HG03025 (cell line): ENCODE data around the gene CHI3L2.

Source experiments
- ATAC-seq: cut with Tn5 transposase; IDR thresholded peaks from one replicate; pipeline ENCODE4 v1.9.1; 2021; ENCODE audit warnings: mild to moderate bottlenecking, moderate library complexity; ENCODE audit not compliant: unreplicated experiment, low FRiP score

CHI3L2 gene, protein sequence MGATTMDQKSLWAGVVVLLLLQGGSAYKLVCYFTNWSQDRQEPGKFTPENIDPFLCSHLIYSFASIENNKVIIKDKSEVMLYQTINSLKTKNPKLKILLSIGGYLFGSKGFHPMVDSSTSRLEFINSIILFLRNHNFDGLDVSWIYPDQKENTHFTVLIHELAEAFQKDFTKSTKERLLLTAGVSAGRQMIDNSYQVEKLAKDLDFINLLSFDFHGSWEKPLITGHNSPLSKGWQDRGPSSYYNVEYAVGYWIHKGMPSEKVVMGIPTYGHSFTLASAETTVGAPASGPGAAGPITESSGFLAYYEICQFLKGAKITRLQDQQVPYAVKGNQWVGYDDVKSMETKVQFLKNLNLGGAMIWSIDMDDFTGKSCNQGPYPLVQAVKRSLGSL

GRCh38 chr1:111227434-111227833, at the start of gene CHI3L2:
CHI3L2 (plus strand) TSS chr1:111227713; CDS start chr1:111227730, 17 bp downstream.
- no peak for ATAC-seq

DNA sequence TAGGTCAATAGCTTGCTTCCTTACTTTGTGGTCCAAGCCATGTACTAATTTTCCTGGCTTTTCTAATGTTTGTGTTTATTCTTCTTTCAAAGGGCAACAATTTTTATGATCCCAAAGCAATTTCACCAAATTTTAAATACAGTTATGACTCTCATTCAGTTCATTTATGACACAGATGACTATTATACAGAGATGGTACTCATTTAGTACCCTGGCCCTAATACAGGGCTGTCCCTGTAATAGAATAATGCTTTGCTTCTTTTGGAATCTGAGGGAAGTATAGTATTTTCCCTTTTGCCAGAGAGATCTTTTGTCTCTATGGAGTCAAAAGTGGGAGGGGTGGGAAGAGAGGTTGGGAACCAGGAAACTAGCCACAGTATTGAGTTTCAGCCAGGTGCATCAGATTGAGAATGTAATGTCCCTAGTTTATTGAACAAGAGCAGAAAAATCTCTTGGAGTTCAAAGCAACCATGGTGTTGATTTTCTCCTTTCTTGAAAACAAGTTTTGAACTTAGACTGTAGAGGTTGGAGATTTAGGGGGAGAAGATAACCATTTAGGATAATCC, 47.5 kb upstream of the CHI3L2 start:
- no peak for ATAC-seq

- no peak for ATAC-seq
Observed at GRCh38 chr1:111182052-111182451, 45.5 kb upstream of the CHI3L2 start.

GRCh38 chr1:111183308-111184069, 44.0 kb upstream of the CHI3L2 start:
- ATAC-seq: no peak

DNA sequence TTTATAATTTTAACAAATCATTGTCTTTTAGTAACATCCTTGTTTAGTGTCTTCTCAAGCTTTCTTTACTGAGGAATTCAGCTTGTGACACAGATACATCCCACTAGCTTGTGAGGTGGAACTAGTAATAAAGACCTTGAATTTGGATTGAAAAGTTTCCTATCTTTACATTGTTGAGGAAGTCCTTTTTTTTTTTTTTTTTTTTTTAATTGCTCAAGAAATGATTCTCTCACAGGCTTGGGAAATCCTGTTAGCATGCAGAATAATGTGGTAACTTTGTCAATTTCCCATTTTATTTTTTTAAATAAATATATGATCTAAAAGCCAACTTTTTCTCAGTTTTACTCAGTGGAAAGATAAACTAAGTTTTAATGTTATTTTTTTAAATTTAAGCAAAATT, 42.9 kb upstream of the CHI3L2 start:
- no peak for ATAC-seq

GRCh38 chr1:111190931-111191451, 36.5 kb upstream of the CHI3L2 start:
- ATAC-seq: no peak

- no peak for ATAC-seq
Observed at GRCh38 chr1:111191496-111191895, 36.0 kb upstream of the CHI3L2 start.

DNA sequence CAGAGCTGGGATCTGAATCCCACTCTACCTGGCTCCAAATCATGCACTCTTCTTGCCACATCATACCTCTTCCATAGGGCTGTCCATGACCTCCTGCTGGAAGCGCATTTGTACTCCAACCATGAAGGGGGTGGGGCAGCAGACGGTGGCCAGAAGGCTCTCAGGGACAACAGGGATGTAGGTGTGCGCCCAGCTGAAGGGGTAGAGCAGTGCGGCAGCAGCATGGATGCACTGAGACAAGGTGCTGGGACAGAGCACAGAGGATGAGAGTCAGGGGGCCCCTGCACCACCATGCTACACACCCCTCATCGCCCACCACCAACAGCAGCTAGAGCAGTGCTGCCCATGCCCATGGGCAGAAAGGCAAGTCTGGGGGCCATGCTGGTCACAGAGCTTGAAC, 35.4 kb upstream of the CHI3L2 start:
- no peak for ATAC-seq

DNA sequence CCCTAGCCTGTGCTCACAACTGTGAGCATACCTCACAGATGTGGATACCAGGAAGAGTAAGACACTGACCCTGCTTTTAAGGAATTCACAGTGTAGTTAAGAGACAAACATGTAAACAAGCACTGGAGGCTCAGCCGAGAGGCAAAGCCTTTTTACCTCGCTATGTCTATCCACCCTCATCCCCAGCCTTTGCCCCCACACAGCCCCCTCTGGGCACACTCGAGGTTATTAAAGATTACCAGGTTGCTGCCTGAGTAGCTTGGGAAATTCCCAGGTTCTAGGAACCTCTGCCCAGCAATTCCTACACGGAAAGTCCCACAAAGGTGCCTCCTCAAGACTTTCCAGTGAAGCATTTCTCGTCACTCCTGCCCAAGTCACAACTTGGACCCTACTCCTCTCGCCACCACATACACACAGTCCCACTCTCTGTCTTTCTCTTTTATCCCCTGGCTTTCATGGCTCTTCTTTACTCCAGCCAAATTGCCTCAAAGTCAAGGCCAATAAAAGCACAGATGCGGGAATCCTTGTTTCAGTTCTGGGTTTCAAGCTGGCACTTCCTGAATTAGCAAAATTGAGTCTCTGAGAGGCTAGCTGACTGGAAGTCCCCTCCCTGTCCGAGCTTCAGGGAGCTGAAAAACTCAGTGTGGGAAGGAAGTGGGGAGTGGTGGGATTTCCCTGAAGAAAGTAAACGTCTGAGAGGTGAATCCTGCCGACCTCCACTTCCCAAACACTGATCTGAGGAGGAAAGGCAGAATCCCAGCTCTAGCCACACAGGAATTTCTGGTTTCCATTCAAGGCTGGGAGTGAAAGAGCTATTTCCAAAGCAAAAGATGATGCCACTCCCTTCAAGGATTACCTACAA, 34.6 kb upstream of the CHI3L2 start:
- no peak for ATAC-seq

GRCh38 chr1:111193712-111194480, 33.6 kb upstream of the CHI3L2 start:
- no peak for ATAC-seq

GRCh38 chr1:111195002-111195684, 32.4 kb upstream of the CHI3L2 start:
- no peak for ATAC-seq

DNA sequence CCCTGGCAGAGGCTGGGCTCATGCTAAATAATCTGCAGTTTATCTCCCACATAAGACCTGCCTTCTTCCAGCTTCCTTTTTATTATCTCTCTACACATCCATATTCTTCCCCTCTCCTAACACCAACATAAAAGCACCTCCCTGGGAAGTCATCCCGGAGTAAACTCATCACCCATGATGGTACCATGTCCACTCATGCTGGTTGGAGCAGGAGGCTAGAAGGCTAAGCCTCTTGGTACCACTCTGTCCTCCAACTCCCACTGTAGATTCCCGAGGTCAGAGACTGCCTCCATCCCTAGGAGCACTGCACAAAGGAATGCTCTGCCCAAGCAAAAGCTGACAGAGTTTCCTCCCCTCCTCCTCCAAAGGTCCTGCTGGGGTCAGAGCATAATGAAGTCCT, 31.3 kb upstream of the CHI3L2 start:
- ATAC-seq: no peak

- no peak for ATAC-seq
Observed at GRCh38 chr1:111197598-111198284, 29.8 kb upstream of the CHI3L2 start.

GRCh38 chr1:111198836-111199235, 28.7 kb upstream of the CHI3L2 start:
- ATAC-seq: no peak

- ATAC-seq: no peak
Observed at GRCh38 chr1:111199329-111199728, 28.2 kb upstream of the CHI3L2 start.

GRCh38 chr1:111199881-111200801, 27.4 kb upstream of the CHI3L2 start, which contains the start of gene DENND2D:
DENND2D (minus strand) TSS chr1:111200646; CDS start chr1:111200459, 187 bp downstream.
- no peak for ATAC-seq

- ATAC-seq: no peak
Observed at GRCh38 chr1:111200802-111201161, 26.7 kb upstream of the CHI3L2 start.
